ENCODE results near the gene CEP152. TPM values are rescaled to one million over a fixed set of nuclear protein-coding genes. Genes with fewer than 3 reads are reported as not detected.
"Not testable (repeated sequence)": the region's sequence is repeated elsewhere in the genome, so short reads cannot be mapped to it uniquely, and the experiment has no call there.

Gene CEP152
- total RNA-seq, 1 experiment from 2014 or later: 2.3 TPM

DNA sequence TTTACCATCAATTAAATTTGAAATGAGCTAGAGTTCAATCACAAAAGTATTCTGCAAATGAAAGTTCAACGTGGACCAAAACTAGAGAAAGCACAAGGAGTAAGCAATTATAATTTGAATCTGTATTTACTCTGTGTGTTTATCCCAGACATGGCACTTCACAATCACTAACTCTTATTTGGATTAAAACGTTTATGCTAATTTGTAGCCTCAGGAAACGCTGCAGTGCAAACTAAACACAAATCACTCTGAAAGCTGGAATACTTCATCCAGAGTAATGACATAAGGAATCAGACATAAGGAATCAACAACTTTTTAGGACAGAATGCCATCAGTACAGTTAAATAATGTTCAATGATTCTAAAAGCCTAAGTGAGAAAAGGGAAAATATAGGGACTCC is 18.5 kb downstream of the CEP152 start:
- Histone ChIP-seq H3K9me3 (no peaks in the 10 kb centered on the region), H3K27me3 (no peaks in the 10 kb centered on the region), H3K4me3 (no peak overlapping the region), H3K36me3 (peaks cover 72% of the 10 kb centered on the region)
- DNase-seq: no peak

DNA sequence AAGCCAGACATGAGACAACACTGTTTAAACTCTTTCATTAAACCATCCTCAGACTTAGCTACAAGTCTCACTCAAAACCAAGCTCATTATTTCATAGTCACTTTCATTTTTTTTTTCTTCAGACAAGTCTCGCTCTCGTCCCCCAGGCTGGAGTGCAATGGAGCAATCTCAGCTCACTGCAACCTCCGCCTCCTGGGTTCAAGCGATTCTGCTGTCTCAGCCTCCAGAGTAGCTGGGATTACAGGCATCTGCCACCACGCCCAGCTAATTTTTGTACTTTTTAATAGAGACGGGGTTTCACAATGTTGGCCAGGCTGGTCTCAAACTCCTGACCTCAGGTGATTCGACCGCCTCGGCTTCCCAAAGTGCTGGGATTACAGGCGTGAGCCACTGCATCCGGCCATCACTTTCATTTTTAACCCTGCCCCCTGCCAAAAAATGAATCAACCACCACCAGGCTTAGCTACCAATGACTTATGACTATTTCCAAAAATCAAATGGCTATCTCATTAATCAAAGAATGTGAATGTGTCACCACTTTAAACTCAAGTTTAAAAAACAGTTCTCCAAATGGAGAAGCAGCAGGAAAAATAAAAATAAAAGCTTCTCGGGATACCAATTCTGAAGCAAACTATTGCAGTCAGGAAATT is 20.3 kb downstream of the CEP152 start:
- H3K27me3 ChIP-seq, H3K4me3 ChIP-seq, H3K9me3 ChIP-seq: not testable (repeated sequence)
- peaks cover 65% of the 10 kb centered on the region for H3K36me3 ChIP-seq
- peak; percentile 72 for DNase-seq

GRCh38 chr15:48785712-48786111 is 25.2 kb downstream of the CEP152 start:
- Histone ChIP-seq H3K4me3 (no peak overlapping the region), H3K9me3 (no peaks in the 10 kb centered on the region), H3K36me3 (peaks cover 63% of the 10 kb centered on the region), H3K27me3 (no peaks in the 10 kb centered on the region)
- DNase-seq: no peak

- H3K27me3 ChIP-seq: no peaks in the 10 kb centered on the region
- no peak for DNase-seq
- peaks cover 64% of the 10 kb centered on the region for H3K36me3 ChIP-seq
- no peak overlapping the region for H3K4me3 ChIP-seq
- H3K9me3 ChIP-seq: no peaks in the 10 kb centered on the region
These were observed 25.7 kb downstream of the CEP152 start for GRCh38 chr15:48785195-48785594.

- no peak for DNase-seq
- Histone ChIP-seq H3K9me3 (no peaks in the 10 kb centered on the region), H3K27me3 (no peaks in the 10 kb centered on the region), H3K4me3 (no peak overlapping the region), H3K36me3 (peaks cover 64% of the 10 kb centered on the region)
These were observed 26.1 kb downstream of the CEP152 start for GRCh38 chr15:48784756-48785155.

- Histone ChIP-seq H3K4me3 (no peak overlapping the region), H3K27me3 (no peaks in the 10 kb centered on the region), H3K36me3 (peaks cover 60% of the 10 kb centered on the region), H3K9me3 (no peaks in the 10 kb centered on the region)
- no peak for DNase-seq
These were observed 28.0 kb downstream of the CEP152 start for GRCh38 chr15:48782911-48783310.

GRCh38 chr15:48781481-48782081 is 29.3 kb downstream of the CEP152 start:
- H3K27me3 ChIP-seq: no peaks in the 10 kb centered on the region
- H3K9me3 ChIP-seq: no peaks in the 10 kb centered on the region
- peaks cover 61% of the 10 kb centered on the region for H3K36me3 ChIP-seq
- peak; percentile 17 for DNase-seq
- no peak overlapping the region for H3K4me3 ChIP-seq

- H3K27me3 ChIP-seq: no peaks in the 10 kb centered on the region
- DNase-seq: no peak
- peaks cover 59% of the 10 kb centered on the region for H3K36me3 ChIP-seq
- H3K9me3 ChIP-seq: no peaks in the 10 kb centered on the region
- H3K4me3 ChIP-seq: no peak overlapping the region
These were observed 29.9 kb downstream of the CEP152 start for GRCh38 chr15:48781017-48781416.

GRCh38 chr15:48778331-48778730 is 32.5 kb downstream of the CEP152 start:
- no peaks in the 10 kb centered on the region for H3K27me3 ChIP-seq
- peaks cover 49% of the 10 kb centered on the region for H3K36me3 ChIP-seq
- DNase-seq: no peak
- H3K4me3 ChIP-seq: no peak overlapping the region
- peaks cover 5% of the 10 kb centered on the region for H3K9me3 ChIP-seq

DNA sequence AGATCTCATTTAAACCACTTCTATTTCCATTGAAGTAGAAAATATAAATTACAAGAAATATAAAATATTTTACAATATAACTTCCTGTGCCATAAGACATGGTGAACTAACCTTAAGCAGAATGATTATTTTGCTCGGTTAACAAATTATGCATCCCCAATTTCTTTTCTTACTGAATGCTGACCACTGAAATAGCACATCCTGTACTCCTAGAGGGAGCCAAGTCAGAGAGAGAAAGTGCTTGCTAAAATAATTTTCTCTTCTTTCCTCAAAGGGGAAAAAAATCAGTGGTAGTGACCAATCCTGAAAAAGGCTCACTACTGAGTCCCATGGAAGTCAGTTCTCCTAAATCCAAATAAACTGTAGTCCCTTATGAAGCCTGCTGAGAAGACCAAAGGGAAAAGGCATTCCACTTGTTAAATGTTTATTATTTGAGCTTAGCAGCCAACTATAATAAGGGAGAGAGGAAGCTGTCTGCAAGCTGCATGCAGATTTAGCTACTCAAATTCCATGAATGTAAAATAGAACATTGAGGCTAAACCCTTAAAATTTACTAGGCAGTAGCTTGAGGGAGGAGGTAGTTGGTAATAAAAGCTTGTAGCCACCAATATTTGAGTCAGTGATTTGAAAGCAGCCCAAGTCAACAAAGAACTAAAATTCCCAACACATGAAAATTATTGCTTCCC is 33.1 kb downstream of the CEP152 start:
- DNase-seq: no peak
- Histone ChIP-seq H3K4me3 (no peak overlapping the region), H3K9me3 (peaks cover 5% of the 10 kb centered on the region), H3K27me3 (no peaks in the 10 kb centered on the region), H3K36me3 (peaks cover 47% of the 10 kb centered on the region)

GRCh38 chr15:48775546-48775945 is 35.3 kb downstream of the CEP152 start:
- DNase-seq: no peak
- peaks cover 5% of the 10 kb centered on the region for H3K9me3 ChIP-seq
- no peaks in the 10 kb centered on the region for H3K27me3 ChIP-seq
- peaks cover 40% of the 10 kb centered on the region for H3K36me3 ChIP-seq
- H3K4me3 ChIP-seq: no peak overlapping the region

GRCh38 chr15:48774484-48774883 is 36.4 kb downstream of the CEP152 start:
- peaks cover 40% of the 10 kb centered on the region for H3K36me3 ChIP-seq
- H3K9me3 ChIP-seq: peaks cover 5% of the 10 kb centered on the region
- DNase-seq: no peak
- H3K27me3 ChIP-seq: no peaks in the 10 kb centered on the region
- H3K4me3 ChIP-seq: no peak overlapping the region

DNA sequence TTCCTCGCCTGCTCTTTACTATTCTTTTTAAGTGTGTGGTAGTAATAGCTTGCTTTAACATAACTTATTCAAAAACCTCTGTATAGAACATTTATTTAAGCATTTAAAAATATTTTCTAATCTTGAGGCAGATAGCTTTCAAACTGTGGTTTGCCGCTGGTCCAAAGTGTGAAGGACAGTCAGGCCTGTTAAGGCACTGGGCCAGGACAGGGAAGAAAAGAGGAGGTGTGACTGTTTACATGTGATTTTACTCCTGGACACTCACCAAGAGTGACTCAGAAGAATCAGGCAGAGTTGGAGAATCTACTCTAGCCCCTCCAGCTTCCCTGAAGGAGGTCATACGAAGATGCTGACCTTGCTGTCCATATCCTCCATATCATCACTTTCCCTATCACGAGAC is 44.7 kb downstream of the CEP152 start:
- peaks cover 77% of the 10 kb centered on the region for H3K36me3 ChIP-seq
- no peaks in the 10 kb centered on the region for H3K27me3 ChIP-seq
- no peak overlapping the region for H3K4me3 ChIP-seq
- DNase-seq: peak; percentile 48
- no peaks in the 10 kb centered on the region for H3K9me3 ChIP-seq

- no peak for DNase-seq
- Histone ChIP-seq H3K36me3 (peaks cover 83% of the 10 kb centered on the region), H3K27me3 (no peaks in the 10 kb centered on the region), H3K4me3 (no peak overlapping the region), H3K9me3 (no peaks in the 10 kb centered on the region)
These were observed 45.8 kb downstream of the CEP152 start for GRCh38 chr15:48765022-48765421.

DNA sequence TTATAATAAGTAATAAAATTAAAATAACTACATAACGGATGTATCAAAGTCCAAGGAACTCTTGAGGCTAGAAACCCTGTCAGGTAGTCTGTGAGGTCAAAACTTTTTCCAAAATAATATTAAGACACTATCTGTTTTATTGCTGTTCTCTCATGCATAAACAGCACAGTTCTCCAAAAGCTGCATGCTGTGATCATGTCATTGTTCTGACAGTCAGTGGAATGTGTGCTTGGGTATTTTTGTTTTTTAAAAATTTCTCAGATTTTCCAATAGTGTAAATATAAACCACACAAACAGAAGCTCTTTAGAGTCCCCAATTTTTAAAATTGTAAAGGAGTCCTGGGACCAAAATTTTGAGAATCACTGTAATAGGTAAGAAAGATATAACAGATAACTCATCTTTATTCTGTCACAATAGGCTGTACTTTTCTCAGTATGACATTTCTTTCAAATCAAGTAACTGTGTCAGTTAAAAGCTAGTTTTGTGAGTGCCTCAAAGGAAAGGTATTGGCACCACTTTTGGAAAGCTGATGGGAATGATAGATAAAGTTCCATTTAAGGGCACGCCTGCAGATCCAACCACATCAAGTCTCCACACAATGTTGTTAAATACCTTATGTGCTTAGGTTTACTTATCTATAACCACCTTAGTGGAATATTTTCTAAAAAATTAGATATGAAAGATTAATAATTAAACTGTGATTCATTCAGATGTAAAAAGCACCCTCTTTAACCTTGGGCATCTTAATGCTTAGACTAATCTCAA is 49.3 kb downstream of the CEP152 start:
- H3K36me3 ChIP-seq: peaks cover 67% of the 10 kb centered on the region
- DNase-seq: no peak
- no peak overlapping the region for H3K4me3 ChIP-seq
- H3K9me3 ChIP-seq: no peaks in the 10 kb centered on the region
- no peaks in the 10 kb centered on the region for H3K27me3 ChIP-seq

- peaks cover 64% of the 10 kb centered on the region for H3K36me3 ChIP-seq
These were observed 50.9 kb downstream of the CEP152 start for GRCh38 chr15:48759921-48760320.

DNA sequence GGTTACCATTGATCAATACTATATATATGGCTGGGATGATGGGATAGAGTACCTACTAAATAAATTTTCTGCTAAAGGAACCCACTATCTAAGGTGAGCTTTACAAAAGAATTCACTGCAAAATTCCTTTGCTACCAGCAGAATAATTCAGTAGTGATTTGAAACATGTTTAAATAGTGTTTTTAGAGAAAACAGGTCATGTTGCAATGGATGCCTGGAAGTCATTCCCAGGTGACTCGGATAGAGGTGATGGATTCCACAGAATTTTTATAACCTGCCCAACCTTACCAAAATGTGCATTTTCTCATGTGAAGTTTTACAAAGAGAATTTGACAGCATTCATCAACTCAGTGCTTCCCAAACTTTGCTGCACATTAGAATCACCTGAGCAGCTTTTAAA is 53.2 kb downstream of the CEP152 start:
- Histone ChIP-seq H3K9me3 (no peaks in the 10 kb centered on the region), H3K36me3 (peaks cover 58% of the 10 kb centered on the region)

More at GRCh38 chr15:48759921-48760320, 50.9 kb downstream of the CEP152 start:
- no peak overlapping the region for H3K4me3 ChIP-seq
- no peak for DNase-seq
- H3K27me3 ChIP-seq: no peaks in the 10 kb centered on the region
- no peaks in the 10 kb centered on the region for H3K9me3 ChIP-seq

More for the DNA sequence above, 53.2 kb downstream of the CEP152 start:
- no peaks in the 10 kb centered on the region for H3K27me3 ChIP-seq
- H3K4me3 ChIP-seq: no peak overlapping the region
- DNase-seq: no peak
